ENCODE results near the gene CDKN1A.

CDKN1A gene

DNA sequence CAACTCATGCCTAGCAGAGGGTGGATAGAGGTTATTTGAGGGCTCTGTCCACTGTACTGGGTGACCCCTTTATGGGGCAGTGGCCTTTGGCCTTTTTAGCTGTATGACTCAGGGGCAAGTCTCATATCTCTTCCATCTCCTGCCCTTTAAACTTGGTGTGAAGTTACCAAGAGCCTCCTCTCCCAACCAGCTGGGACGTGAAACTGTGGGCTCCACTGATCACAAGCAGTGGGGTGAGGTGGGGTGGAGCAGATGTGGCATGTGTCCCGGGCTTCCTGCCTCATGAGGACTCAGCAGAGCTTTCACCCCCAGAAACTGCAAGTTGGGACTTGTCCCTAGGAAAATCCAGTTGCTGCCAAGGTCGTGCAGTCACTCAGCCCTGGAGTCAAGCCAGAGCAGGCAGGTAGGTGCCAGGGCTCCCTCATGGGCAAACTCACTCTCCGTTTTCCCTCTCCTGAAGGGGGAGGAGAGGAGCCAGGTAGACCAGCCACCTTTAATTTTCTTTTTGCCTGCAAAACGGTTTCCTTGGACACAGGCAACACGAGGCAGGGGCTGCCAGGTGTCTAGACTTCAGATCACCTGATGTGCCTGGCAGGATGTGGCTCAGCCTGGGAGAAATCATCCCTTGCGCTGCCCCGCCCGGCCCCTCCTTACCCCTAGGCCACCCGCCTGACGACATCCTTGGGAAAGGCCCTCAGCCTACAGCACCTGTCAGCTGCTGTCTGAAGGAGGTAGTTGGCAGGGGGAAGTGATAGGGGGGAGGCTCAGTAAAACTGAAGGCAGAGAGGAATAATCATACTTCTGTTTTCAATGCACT lies 4.0 kb downstream of the CDKN1A start:
- TF ChIP-seq EZH2phosphoT487 (IDR thresholded peaks at IDR 0.05; ENCODE audit: low read depth) (no peak), CTCF (IDR thresholded peaks at IDR 0.05; ENCODE audit: low read depth, low read length) (0 out of 2 replicates have a peak, but pooled peaks have one; percentile 6)
- Histone ChIP-seq H3K4me3 (ENCODE audit: low read length) (peak overlapping the region; percentile 96), H4K20me1 (ENCODE audit: insufficient read depth, low read length) (peaks cover 46% of the 10 kb centered on the region), H2AFZ (ENCODE audit: low read depth, low read length) (no peak overlapping the region), H3K4me2 (ENCODE audit: low read length) (peak overlapping the region; percentile 97), H3K4me1 (ENCODE audit: low read length) (peaks cover 47% of the 10 kb centered on the region), H3K36me3 (replicated peaks; ENCODE audit: low read depth, low read length) (peaks cover 60% of the 10 kb centered on the region), H3K9me3 (ENCODE audit: insufficient read depth, low read length) (no peaks in the 10 kb centered on the region), H3K79me2 (ENCODE audit: low read length) (peaks cover 71% of the 10 kb centered on the region), H3K27ac (ENCODE audit: low read length) (peak overlapping the region; percentile 97), H3K9ac (ENCODE audit: low read length) (peak overlapping the region; percentile 99), H3K27me3 (ENCODE audit: low read depth, low read length) (no peaks in the 10 kb centered on the region)

GRCh38 chr6:36683145-36683655 lies 4.7 kb downstream of the CDKN1A start:
- Histone ChIP-seq H4K20me1 (ENCODE audit: insufficient read depth, low read length) (peaks cover 46% of the 10 kb centered on the region), H3K4me3 (ENCODE audit: low read length) (peak overlapping the region; percentile 71), H3K27ac (ENCODE audit: low read length) (peak overlapping the region; percentile 97), H3K27me3 (ENCODE audit: low read depth, low read length) (no peaks in the 10 kb centered on the region), H3K79me2 (ENCODE audit: low read length) (peaks cover 71% of the 10 kb centered on the region), H3K36me3 (replicated peaks; ENCODE audit: low read depth, low read length) (peaks cover 60% of the 10 kb centered on the region), H3K4me2 (ENCODE audit: low read length) (peak overlapping the region; percentile 97), H3K9ac (ENCODE audit: low read length) (peak overlapping the region; percentile 88), H3K4me1 (ENCODE audit: low read length) (peaks cover 42% of the 10 kb centered on the region), H2AFZ (ENCODE audit: low read depth, low read length) (no peak overlapping the region), H3K9me3 (ENCODE audit: insufficient read depth, low read length) (no peaks in the 10 kb centered on the region)
- TF ChIP-seq CTCF (IDR thresholded peaks at IDR 0.05; ENCODE audit: low read depth, low read length) (no peak), EZH2phosphoT487 (IDR thresholded peaks at IDR 0.05; ENCODE audit: low read depth) (no peak)

- Histone ChIP-seq H3K27ac (ENCODE audit: low read length) (peak overlapping the region; percentile 97), H2AFZ (ENCODE audit: low read depth, low read length) (no peak overlapping the region), H3K9ac (ENCODE audit: low read length) (peak overlapping the region; percentile 88), H3K79me2 (ENCODE audit: low read length) (peaks cover 68% of the 10 kb centered on the region), H3K4me3 (ENCODE audit: low read length) (peak overlapping the region; percentile 71), H3K4me1 (ENCODE audit: low read length) (peaks cover 44% of the 10 kb centered on the region), H3K36me3 (replicated peaks; ENCODE audit: low read depth, low read length) (peaks cover 60% of the 10 kb centered on the region), H3K4me2 (ENCODE audit: low read length) (peak overlapping the region; percentile 97), H3K27me3 (ENCODE audit: low read depth, low read length) (no peaks in the 10 kb centered on the region), H3K9me3 (ENCODE audit: insufficient read depth, low read length) (no peaks in the 10 kb centered on the region), H4K20me1 (ENCODE audit: insufficient read depth, low read length) (peaks cover 44% of the 10 kb centered on the region)
- TF ChIP-seq EZH2phosphoT487 (IDR thresholded peaks at IDR 0.05; ENCODE audit: low read depth), result no peak
- no peak for TF ChIP-seq CTCF (IDR thresholded peaks at IDR 0.05; ENCODE audit: low read depth, low read length)
Measured at GRCh38 chr6:36683656-36684446, 5.3 kb downstream of the CDKN1A start.

DNA sequence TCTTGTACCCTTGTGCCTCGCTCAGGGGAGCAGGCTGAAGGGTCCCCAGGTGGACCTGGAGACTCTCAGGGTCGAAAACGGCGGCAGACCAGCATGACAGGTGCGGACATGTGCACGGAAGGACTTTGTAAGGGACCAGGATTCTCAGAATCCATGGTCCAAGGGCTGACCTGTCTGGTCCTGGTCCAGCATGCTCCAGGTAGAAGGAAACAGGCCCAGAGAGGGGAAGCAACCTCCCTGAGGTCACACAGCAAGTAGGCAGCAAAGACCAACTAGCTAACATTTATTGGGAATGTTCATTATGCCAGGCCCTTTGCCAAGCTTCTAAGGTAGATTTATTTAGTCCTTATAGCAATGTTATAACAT lies 5.9 kb downstream of the CDKN1A start:
- TF ChIP-seq EZH2phosphoT487 (IDR thresholded peaks at IDR 0.05; ENCODE audit: low read depth), result no peak
- TF ChIP-seq CTCF (IDR thresholded peaks at IDR 0.05; ENCODE audit: low read depth, low read length), result no peak
- Histone ChIP-seq H3K36me3 (replicated peaks; ENCODE audit: low read depth, low read length) (peaks cover 54% of the 10 kb centered on the region), H3K27me3 (ENCODE audit: low read depth, low read length) (no peaks in the 10 kb centered on the region), H3K4me3 (ENCODE audit: low read length) (no peak overlapping the region), H3K4me2 (ENCODE audit: low read length) (0 out of 2 replicates have a peak overlapping the region, but pooled peaks have one; percentile 97), H3K79me2 (ENCODE audit: low read length) (peaks cover 62% of the 10 kb centered on the region), H3K4me1 (ENCODE audit: low read length) (peaks cover 44% of the 10 kb centered on the region), H3K9ac (ENCODE audit: low read length) (no peak overlapping the region), H3K27ac (ENCODE audit: low read length) (peak overlapping the region; percentile 97), H2AFZ (ENCODE audit: low read depth, low read length) (no peak overlapping the region), H4K20me1 (ENCODE audit: insufficient read depth, low read length) (peaks cover 38% of the 10 kb centered on the region), H3K9me3 (ENCODE audit: insufficient read depth, low read length) (no peaks in the 10 kb centered on the region)

Measured in OCI-LY3 (cell line).